ENCODE measurements around the gene PDGFA. TPM values are rescaled to one million over a fixed set of nuclear protein-coding genes. Genes with fewer than 3 reads are reported as not detected.

Gene PDGFA
- total and polyA plus RNA-seq, 2 experiments from 2014 or later = 35.6 to 43.1 TPM

DNA sequence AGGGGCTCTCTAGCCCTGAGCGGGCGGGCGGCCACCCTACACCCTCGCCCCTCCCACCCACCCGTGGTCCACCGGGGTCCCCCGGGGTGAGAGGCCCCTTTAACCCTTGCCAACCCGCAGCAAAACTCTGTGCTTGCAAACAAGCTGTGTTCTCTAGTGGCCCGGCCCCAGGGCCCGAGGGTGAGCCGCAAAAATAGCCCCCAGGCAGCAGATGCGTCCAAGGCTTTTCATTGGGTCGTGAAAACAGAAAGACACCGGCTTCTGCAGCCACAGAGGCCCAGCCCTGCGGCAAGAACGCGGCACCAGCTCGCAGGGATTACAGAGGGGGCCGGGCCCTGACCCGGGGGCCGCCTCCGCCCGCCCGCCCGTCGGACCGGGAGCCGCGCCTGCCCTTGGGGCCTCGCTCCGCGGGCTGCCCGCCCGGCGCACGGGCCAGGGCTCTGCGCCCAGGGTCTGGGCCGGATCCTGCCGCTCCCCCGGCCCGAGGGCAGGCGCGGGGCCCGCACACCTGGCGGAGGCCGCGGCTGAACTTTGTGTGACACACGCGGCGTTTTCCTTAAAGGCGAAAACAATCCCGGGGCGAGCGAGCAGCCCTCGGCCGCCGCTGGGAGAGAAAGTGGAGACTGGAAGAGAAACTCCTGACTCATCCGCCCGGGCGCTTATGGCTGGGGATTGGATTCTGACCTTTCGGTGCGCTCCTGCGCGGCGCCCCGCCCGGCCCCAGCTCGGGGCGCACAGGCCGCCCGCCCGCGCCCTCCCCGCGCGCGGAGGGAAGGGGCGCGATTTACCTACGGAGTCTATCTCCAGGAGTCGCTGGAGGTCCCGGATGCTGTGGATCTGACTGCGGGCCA, 2.8 kb downstream of the PDGFA start:
- Histone ChIP-seq H3K79me2 (replicated peaks; ENCODE audit: insufficient read depth) (peaks cover 50% of the 10 kb centered on the region), H3K4me1 (ENCODE audit: insufficient read depth) (peaks cover 30% of the 10 kb centered on the region), H3K27ac (ENCODE audit: low read depth) (no peak overlapping the region; the same call in 1 of the 2 replicates), H3F3A (replicated peaks; ENCODE audit: low read depth) (peaks cover 15% of the 10 kb centered on the region), H3K4me3 (peak overlapping the region; percentile 94), H4K20me1 (replicated peaks; ENCODE audit: insufficient read depth) (no peaks in the 10 kb centered on the region; the same call in 1 of the 2 replicates), H3K36me3 (ENCODE audit: insufficient read depth) (no peaks in the 10 kb centered on the region), H3K9me2 (ENCODE audit: insufficient read depth) (no peaks in the 10 kb centered on the region), H2AFZ (no peak overlapping the region), H3K27me3 (ENCODE audit: insufficient read depth) (peaks cover 32% of the 10 kb centered on the region), H3K4me2 (peak overlapping the region; percentile 97)
- DNase-seq (ENCODE audit: low spot score) (peak; percentile 65), ATAC-seq (no peak)
- peaks cover 23% of the 10 kb centered on the region for H3K36me3 Mint-ChIP-seq (ENCODE audit: low read depth)
- H3K9me3 Mint-ChIP-seq = no peaks in the 10 kb centered on the region; the same call in 1 of the 3 replicates
- H3K4me3 Mint-ChIP-seq = peak overlapping the region; percentile 83
- peaks cover 35% of the 10 kb centered on the region for H3K4me1 Mint-ChIP-seq
- H3K27me3 Mint-ChIP-seq (ENCODE audit: insufficient read depth, low read depth, poor library complexity) = peaks cover 40% of the 10 kb centered on the region
- H3K27ac Mint-ChIP-seq = peak overlapping the region; percentile 95; the same call in 1 of the 2 replicates
- TF ChIP-seq, protein P1, sequence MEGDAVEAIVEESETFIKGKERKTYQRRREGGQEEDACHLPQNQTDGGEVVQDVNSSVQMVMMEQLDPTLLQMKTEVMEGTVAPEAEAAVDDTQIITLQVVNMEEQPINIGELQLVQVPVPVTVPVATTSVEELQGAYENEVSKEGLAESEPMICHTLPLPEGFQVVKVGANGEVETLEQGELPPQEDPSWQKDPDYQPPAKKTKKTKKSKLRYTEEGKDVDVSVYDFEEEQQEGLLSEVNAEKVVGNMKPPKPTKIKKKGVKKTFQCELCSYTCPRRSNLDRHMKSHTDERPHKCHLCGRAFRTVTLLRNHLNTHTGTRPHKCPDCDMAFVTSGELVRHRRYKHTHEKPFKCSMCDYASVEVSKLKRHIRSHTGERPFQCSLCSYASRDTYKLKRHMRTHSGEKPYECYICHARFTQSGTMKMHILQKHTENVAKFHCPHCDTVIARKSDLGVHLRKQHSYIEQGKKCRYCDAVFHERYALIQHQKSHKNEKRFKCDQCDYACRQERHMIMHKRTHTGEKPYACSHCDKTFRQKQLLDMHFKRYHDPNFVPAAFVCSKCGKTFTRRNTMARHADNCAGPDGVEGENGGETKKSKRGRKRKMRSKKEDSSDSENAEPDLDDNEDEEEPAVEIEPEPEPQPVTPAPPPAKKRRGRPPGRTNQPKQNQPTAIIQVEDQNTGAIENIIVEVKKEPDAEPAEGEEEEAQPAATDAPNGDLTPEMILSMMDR (conservative IDR thresholded peaks at IDR 0.05; ENCODE audit: low read depth in 2 of 2) = no peak
- no peak for TF ChIP-seq ZNF331 (CRISPR knock-in tag; IDR thresholded peaks at IDR 0.05; ENCODE audit: low read depth)

DNA sequence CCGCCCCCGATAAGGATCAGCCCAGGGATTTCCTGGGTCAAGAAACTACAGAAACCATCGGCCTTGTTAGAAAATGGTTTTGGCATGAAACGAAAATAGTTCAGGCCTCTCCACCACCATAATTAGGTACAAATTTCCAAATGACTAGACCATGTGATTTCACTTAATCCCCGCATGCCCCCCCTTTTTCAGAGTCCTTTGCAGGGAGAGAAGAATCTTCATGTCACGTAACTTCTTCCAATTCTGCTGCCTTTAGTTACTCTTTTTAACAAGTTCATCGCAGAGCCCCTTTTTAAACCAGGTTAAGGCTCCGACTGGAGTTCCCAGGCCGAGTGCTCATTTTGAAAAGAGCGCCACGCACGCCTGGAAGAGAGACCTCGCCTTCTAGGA, 3.4 kb downstream of the PDGFA start:
- TF ChIP-seq EZH2 (IDR thresholded peaks at IDR 0.05; ENCODE audit: low read depth, unreplicated experiment) (peak; percentile 25), ZNF114 (CRISPR knock-in tag; IDR thresholded peaks at IDR 0.05) (no peak), CREB1 (CRISPR knock-in tag; IDR thresholded peaks at IDR 0.05; ENCODE audit: low read depth) (no peak), STAT1 (IDR thresholded peaks at IDR 0.05; ENCODE audit: unreplicated experiment) (no peak)
- Mint-ChIP-seq H3K27me3 (ENCODE audit: insufficient read depth, low read depth, poor library complexity) (peaks cover 33% of the 10 kb centered on the region), H3K4me3 (peak overlapping the region; percentile 83), H3K27ac (peak overlapping the region; percentile 95), H3K9me3 (no peaks in the 10 kb centered on the region; the same call in 1 of the 3 replicates), H3K36me3 (ENCODE audit: low read depth) (peaks cover 30% of the 10 kb centered on the region), H3K4me1 (peaks cover 35% of the 10 kb centered on the region)
- Histone ChIP-seq H3K9me2 (ENCODE audit: insufficient read depth) (no peaks in the 10 kb centered on the region), H3K4me1 (ENCODE audit: insufficient read depth) (peaks cover 30% of the 10 kb centered on the region), H3K36me3 (ENCODE audit: insufficient read depth) (no peaks in the 10 kb centered on the region), H2AFZ (no peak overlapping the region), H3K27ac (ENCODE audit: low read depth) (peak overlapping the region; percentile 91; the same call in 1 of the 2 replicates), H3K4me2 (peak overlapping the region; percentile 97), H3F3A (replicated peaks; ENCODE audit: low read depth) (peaks cover 15% of the 10 kb centered on the region), H3K27me3 (ENCODE audit: insufficient read depth) (peaks cover 26% of the 10 kb centered on the region), H4K20me1 (replicated peaks; ENCODE audit: insufficient read depth) (no peaks in the 10 kb centered on the region; the same call in 1 of the 2 replicates), H3K79me2 (replicated peaks; ENCODE audit: insufficient read depth) (peaks cover 50% of the 10 kb centered on the region), H3K4me3 (peak overlapping the region; percentile 94)
- DNase-seq (ENCODE audit: low spot score) = peak; percentile 51
- no peak for ATAC-seq

DNA sequence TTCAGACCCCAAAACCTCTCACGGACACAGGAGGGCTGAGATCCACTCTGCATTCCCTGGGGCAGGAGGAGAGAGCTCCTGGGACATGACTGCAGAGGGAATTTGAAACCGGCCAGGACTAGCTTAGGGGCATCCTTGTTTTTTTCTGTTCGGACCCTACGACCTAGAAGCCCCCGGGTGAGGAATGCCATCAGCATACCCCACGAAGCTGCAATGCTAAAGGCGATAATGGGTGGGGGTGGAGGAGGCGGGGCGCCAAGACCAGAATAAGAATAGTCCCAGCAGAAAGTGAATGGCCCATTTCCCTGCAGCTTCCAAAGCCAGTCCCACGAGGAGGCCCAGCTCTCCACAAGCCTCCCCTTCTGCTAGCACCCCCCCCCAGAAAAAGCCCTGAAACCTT, 4.0 kb downstream of the PDGFA start:
- ATAC-seq (peak; percentile 12), DNase-seq (ENCODE audit: low spot score) (peak; percentile 79)
- Mint-ChIP-seq H3K27me3 (ENCODE audit: insufficient read depth, low read depth, poor library complexity) (peaks cover 28% of the 10 kb centered on the region), H3K27ac (peak overlapping the region; percentile 95), H3K4me1 (peaks cover 35% of the 10 kb centered on the region), H3K4me3 (peak overlapping the region; percentile 83), H3K36me3 (ENCODE audit: low read depth) (peaks cover 32% of the 10 kb centered on the region), H3K9me3 (no peaks in the 10 kb centered on the region; the same call in 1 of the 3 replicates)
- Histone ChIP-seq H2AFZ (no peak overlapping the region), H3K27ac (ENCODE audit: low read depth) (peak overlapping the region; percentile 91), H3K4me1 (ENCODE audit: insufficient read depth) (peaks cover 24% of the 10 kb centered on the region), H3K36me3 (ENCODE audit: insufficient read depth) (no peaks in the 10 kb centered on the region), H3K4me2 (peak overlapping the region; percentile 97), H3K4me3 (peak overlapping the region; percentile 94), H3K79me2 (replicated peaks; ENCODE audit: insufficient read depth) (peaks cover 50% of the 10 kb centered on the region), H3K9me2 (ENCODE audit: insufficient read depth) (no peaks in the 10 kb centered on the region), H3F3A (replicated peaks; ENCODE audit: low read depth) (peaks cover 15% of the 10 kb centered on the region), H3K27me3 (ENCODE audit: insufficient read depth) (peaks cover 20% of the 10 kb centered on the region), H4K20me1 (replicated peaks; ENCODE audit: insufficient read depth) (no peaks in the 10 kb centered on the region; the same call in 1 of the 2 replicates)
- peak; percentile 26; the same call in 1 of the 2 replicates for TF ChIP-seq POLR2AphosphoS5 (IDR thresholded peaks at IDR 0.05; ENCODE audit: low read depth)
- TF ChIP-seq, protein P2, sequence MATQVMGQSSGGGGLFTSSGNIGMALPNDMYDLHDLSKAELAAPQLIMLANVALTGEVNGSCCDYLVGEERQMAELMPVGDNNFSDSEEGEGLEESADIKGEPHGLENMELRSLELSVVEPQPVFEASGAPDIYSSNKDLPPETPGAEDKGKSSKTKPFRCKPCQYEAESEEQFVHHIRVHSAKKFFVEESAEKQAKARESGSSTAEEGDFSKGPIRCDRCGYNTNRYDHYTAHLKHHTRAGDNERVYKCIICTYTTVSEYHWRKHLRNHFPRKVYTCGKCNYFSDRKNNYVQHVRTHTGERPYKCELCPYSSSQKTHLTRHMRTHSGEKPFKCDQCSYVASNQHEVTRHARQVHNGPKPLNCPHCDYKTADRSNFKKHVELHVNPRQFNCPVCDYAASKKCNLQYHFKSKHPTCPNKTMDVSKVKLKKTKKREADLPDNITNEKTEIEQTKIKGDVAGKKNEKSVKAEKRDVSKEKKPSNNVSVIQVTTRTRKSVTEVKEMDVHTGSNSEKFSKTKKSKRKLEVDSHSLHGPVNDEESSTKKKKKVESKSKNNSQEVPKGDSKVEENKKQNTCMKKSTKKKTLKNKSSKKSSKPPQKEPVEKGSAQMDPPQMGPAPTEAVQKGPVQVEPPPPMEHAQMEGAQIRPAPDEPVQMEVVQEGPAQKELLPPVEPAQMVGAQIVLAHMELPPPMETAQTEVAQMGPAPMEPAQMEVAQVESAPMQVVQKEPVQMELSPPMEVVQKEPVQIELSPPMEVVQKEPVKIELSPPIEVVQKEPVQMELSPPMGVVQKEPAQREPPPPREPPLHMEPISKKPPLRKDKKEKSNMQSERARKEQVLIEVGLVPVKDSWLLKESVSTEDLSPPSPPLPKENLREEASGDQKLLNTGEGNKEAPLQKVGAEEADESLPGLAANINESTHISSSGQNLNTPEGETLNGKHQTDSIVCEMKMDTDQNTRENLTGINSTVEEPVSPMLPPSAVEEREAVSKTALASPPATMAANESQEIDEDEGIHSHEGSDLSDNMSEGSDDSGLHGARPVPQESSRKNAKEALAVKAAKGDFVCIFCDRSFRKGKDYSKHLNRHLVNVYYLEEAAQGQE (IDR thresholded peaks at IDR 0.05; ENCODE audit: unreplicated experiment) = no peak
- TF ChIP-seq CREB1 (CRISPR knock-in tag; IDR thresholded peaks at IDR 0.05; ENCODE audit: low read depth) = no peak
- TF ChIP-seq STAT1 (IDR thresholded peaks at IDR 0.05; ENCODE audit: unreplicated experiment) = no peak
- no peak for TF ChIP-seq ZNF331 (CRISPR knock-in tag; IDR thresholded peaks at IDR 0.05; ENCODE audit: low read depth)
- peak; percentile 84 for TF ChIP-seq NANOG (IDR thresholded peaks at IDR 0.05; ENCODE audit: borderline replicate concordance)

All from GM23338 (cell line).